WTC11 (cell line): ENCODE data around the gene CDC73.

ENCODE experiments used
- CREB1 ChIP-seq: sonication (generic); formaldehyde crosslinking; IDR thresholded peaks from 2 replicates; pipeline ENCODE4 v1.8.0; 2023; ENCODE audit warnings: mild to moderate bottlenecking, missing genetic modification reagents
- CTCF ChIP-seq: fragments of 200-600 bp; IDR thresholded peaks from 2 replicates; pipeline ENCODE4 v1.8.0; 2022; ENCODE audit warnings: antibody characterized with exemption
- ZBTB21 ChIP-seq: sonication (generic); formaldehyde crosslinking; IDR thresholded peaks from 2 replicates; pipeline ENCODE4 v1.8.1; 2023; ENCODE audit warnings: mild to moderate bottlenecking, missing genetic modification reagents, borderline replicate concordance

- TF ChIP-seq ZBTB21 (CRISPR knock-in tag) (no peak), CTCF (no peak), CREB1 (CRISPR knock-in tag) (no peak)
Measured at GRCh38 chr1:193260056-193260745, 138.4 kb downstream of the CDC73 start.
